ENCODE data around the gene HDAC4.

HDAC4 gene

GRCh38 chr2:239026711-239027361 lies 374.0 kb downstream of the HDAC4 start:
- DNase-seq (ENCODE audit: low spot score) = no peak

- peak; percentile 54 for DNase-seq (ENCODE audit: low spot score)
Measured at GRCh38 chr2:239025951-239026461, 374.8 kb downstream of the HDAC4 start.

DNA sequence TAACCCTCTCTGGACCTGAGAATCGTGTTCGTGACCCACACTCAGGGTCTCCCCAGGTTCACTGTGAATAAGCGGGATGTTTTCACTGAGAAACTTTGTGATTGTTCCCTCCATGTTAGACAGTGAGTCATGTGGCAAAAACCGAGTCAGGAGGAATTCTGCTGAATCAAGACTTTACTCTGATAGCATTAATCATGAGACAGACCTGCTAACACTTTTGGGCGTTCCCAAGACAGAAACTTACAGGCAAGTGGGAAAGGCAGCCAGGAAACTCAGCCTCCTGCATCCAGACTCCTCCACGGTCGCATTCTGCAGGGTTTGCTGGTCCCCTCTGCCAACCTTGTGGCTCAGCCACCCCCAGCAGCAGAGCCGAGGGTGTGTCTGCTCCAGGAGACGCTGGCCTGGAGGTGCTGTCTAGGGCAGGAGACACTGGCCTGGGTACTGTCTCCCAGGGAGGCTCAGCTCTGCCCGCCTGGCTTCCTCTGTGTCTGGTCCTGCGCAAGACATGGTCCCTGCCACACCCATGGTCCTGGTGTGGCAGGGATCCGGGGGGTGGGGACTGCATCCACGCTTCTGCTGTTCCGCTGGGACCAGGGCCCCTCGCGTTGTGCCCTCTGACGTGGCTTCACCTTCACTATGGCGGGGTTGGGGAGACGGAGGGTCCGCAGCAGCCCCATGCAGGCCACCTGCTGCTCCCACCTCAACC lies 375.6 kb downstream of the HDAC4 start:
- DNase-seq (ENCODE audit: low spot score) = peak; percentile 30

DNA sequence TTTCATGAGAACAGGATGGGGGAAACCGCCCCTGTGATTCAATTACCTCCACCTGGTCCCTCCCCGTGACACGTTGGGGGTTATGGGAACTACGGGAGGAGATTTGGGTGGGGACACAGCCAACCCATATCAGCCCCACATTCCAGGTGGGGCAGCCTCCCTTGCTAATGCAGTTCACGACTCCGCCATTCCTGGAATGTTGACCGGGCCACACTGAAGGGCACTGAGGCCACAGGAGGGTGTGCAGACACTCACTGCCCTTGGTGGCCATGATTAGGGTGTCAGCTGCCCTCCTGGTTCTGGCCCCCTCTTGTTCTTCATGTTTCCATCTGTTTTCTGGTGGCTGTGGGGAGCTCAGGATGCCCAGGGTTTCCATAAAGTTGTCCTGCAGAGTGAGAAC lies 376.6 kb downstream of the HDAC4 start:
- peak; percentile 38 for DNase-seq (ENCODE audit: low spot score)

- DNase-seq (ENCODE audit: low spot score) = peak; percentile 44
Measured at GRCh38 chr2:239022437-239023260, 378.2 kb downstream of the HDAC4 start.

GRCh38 chr2:239021651-239022436 lies 379.0 kb downstream of the HDAC4 start:
- peak; percentile 57 for DNase-seq (ENCODE audit: low spot score)

- peak; percentile 15 for DNase-seq (ENCODE audit: low spot score)
Measured at GRCh38 chr2:239021224-239021623, 379.6 kb downstream of the HDAC4 start.

DNA sequence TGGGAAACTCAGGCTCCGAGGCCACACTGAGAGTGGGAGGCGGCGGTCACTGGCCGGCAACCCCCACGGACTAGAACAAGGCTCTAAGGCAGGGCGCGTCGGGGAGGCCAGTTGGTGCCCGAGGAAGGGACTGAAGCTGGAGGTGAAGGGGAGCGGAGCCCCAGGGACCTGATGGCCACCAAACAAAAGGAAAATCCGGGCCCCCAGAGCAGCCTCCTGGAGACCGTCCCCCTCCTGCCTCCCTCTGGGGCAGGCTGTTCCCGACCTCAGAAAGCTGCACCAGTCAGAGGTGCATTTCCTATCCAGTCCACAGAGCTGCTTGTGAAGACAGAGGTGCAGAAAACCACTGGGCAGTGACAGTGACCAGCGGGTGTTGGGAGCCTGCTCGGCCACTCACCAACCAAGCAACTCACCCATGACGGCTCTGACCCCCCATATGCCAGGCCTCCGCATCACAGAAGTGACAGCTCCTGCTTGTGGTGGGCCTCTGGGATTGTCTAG lies 380.2 kb downstream of the HDAC4 start:
- peak; percentile 62 for DNase-seq (ENCODE audit: low spot score)

GRCh38 chr2:239019183-239019581 lies 381.6 kb downstream of the HDAC4 start:
- DNase-seq (ENCODE audit: low spot score) = peak; percentile 41

GRCh38 chr2:239018271-239019182 lies 382.3 kb downstream of the HDAC4 start:
- DNase-seq (ENCODE audit: low spot score) = peak; percentile 53

- DNase-seq (ENCODE audit: low spot score) = no peak
Measured at GRCh38 chr2:239017491-239018098, 383.2 kb downstream of the HDAC4 start.

- peak; percentile 64 for DNase-seq (ENCODE audit: low spot score)
Measured at GRCh38 chr2:239015901-239016675, 384.7 kb downstream of the HDAC4 start.

DNA sequence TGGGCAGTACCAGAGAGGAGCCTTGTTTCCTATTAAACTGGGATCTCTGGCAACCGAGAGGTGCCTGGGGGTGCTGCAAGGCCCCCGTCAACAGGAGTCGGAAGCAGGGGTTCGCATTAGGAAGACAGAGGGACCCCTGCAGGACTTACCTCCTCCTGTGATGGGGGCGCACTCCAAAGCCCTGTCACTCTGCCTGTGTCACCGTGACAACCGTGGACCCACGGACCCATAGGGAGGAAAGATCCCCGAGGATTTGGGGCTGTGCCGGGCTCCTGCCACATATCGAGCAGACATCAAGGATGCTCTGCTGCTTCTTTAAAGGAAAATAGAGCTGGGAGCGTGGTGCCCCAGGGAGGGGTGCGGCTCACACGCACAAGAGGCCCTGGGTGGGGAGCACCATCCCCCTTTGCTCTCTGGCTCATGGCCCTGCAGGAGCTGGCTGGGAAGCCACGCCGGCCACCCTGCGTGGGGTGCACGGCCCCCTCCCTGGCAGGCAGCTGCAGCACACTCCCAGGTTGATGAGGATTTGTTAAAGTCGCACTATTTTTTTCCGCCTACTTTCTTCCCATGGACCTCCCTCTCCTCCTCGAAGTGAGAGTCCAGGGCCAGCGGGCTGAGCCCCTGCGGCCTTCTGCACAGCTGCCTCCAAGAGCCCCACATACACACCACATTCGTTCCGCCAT lies 385.5 kb downstream of the HDAC4 start:
- DNase-seq (ENCODE audit: low spot score) = peak; percentile 68

DNA sequence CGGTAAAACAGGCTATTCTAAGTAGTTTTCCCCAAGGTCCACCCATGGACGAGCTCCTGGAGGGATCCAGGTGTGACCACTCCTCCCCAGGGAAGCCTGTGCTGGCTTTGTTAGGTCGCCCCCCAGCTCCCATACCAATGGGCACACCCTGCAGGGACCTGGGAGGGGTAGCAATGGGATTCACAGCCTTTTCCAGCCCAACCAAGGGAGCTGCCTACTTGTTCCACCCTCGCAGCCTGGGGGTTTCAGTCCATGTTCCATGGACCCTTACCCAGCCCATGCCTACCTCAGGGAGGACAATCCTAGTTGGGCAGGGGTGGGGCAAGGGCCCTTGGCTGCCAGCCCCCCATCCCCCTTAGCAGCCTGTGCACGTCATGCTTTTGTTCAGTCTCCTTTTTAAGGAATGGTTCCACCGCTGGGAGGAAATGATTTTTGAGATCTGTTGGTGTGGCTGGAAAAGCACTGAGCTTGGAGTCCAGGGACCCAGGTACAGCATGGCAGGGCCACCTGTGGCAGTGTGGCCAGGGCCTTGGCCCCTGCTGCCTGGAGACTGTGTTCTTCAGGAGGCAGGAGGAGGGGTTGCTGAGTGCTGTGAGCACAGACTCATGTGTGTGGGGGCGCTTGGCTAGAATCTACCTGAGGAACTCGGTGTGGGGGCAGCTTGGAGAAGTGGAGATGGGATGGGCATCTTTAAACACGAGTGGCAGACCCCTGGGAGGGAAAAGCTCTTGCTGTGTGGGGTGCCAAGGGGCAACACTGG lies 386.2 kb downstream of the HDAC4 start:
- DNase-seq (ENCODE audit: low spot score) = peak; percentile 50

DNA sequence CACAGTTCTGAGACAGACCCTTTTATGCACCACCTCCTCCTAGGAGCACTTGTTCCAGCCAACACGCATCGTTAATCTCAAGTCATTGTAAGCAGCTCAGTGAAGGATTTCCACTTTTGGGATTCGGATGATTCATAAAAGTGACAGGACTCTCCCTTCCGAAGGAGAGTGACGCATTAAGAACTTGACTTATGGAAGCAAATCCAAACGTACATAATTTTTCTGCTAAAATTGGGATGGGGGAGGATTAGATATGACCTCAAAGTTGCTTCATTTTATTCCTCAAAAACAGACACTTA lies 387.2 kb downstream of the HDAC4 start:
- DNase-seq (ENCODE audit: low spot score) = no peak

DNA sequence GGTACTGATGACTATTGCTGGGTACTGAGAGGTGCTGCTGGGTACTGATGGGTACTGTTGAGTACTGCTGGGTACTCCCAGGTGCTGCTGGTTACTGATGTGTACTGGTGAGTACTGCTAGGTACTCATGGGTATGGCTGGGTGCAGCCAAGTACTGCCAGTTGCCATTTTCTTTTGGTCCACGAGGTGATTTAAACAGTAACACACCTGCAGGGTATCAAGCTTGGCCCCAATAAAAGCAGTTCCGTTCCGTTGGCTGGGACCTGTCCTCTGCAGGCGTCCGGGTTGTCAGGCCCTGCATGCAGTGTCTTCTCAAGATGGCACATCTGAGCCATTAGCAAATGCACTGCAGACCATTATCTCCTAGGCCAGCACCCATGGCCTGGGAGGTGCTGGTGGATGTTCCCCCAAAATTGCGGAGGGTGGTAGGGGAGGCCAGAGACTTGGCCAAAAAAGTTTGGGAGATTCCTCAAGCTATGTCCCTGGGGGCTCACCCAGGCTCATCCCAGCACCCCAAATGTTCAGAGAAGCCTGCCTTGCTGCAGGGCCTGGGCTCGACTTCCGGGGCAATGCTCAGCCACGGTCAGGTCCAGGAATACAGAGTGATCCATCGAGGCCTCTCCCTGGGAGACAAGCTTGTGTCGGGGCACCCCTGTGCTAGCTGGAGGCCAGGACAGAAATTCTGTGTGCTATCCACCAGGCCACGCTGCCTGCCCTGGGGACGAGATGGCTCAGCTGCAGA lies 387.7 kb downstream of the HDAC4 start:
- DNase-seq (ENCODE audit: low spot score) = peak; percentile 40

GRCh38 chr2:239012228-239012627 lies 388.6 kb downstream of the HDAC4 start:
- peak; percentile 42 for DNase-seq (ENCODE audit: low spot score)
